HG03469 (cell line): ENCODE measurements around the gene XKR3.
"Not testable (repeated sequence)": the region's sequence is repeated elsewhere in the genome, so short reads cannot be mapped to it uniquely, and the experiment has no call there.

ENCODE experiments used
- ATAC-seq: cut with Tn5 transposase; IDR thresholded peaks from one replicate; pipeline ENCODE4 v1.9.1; 2021; ENCODE audit warnings: mild to moderate bottlenecking, moderate library complexity, moderate number of reproducible peaks; ENCODE audit not compliant: unreplicated experiment

Gene XKR3

DNA sequence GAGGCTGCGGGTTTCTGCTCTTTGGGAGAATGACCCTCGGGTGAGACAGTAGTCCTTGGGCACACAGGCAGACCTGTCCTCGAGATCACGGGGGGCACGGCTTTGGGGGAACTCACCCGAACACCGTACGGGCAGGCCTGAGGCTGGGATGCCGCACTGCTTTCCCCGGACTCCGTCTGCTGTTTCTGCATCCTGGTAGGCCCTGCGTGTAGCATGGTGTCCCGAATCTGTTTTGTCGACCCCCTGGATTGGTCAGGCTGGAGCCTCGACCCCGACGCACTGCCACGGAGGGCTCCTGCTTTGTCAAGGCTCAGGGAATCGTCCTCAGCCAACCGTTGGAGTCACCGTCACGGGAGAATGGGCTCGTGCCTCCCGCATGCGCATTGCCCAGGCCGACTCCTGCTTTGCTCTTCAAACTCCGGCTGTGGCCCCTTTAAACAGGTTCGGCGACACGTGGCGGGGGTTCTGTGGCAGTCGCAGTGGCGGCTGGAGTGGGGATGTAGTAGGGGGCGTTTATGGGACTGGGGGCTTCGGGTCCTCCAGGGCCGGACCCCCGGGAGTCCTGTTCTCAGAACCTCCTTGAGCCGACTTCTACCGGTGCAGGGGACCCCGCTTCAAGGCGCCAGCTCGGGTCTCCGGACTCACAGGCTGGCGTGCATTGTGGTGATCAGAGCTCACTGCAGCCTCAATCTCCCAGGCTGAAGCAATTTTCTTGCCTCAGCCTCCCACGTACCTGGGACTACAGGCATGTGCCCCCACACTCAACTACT lies 76.9 kb downstream of the XKR3 start:
- ATAC-seq, result not testable (repeated sequence)

DNA sequence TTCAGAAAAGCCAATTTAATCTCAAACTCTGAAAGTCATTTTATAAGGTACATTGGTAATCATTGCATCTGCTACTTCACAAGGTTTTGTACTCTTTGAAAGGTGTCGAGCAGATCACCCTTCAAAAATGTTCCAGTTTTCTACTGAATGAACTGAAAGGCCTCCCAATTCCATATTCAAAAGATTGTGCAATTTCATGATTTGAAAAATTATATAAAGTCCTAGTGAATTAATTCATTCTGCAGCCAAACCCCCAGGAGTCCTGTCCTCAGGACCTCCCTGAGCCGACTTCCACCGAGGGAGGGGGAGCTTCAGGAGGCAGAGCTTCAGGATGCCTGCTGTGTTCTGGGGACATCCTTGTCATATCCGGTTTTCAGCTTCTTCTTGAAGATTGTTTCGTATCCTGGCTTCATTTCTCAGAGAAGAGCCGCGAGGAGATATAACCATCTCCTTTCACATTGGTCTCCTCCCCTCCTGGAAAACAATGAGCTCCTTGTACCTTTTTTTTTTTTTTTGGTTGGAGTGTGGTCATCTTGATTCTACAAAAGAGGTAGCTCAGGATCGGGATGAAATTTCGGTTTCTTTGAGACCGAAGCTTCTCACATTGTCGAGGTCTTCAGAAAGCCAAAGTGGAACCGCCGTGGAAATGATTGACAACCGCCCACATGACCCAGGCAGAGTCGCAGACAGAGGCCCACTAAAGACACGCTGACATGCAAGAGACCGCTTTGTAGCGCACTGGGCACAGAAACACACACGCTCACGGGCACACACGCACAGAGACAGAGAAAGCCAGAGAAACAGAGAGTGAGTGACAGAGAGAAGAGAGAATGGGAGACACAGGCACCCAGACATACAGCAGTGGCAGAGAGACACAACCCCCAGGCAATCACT lies 77.7 kb downstream of the XKR3 start:
- ATAC-seq, result not testable (repeated sequence)

DNA sequence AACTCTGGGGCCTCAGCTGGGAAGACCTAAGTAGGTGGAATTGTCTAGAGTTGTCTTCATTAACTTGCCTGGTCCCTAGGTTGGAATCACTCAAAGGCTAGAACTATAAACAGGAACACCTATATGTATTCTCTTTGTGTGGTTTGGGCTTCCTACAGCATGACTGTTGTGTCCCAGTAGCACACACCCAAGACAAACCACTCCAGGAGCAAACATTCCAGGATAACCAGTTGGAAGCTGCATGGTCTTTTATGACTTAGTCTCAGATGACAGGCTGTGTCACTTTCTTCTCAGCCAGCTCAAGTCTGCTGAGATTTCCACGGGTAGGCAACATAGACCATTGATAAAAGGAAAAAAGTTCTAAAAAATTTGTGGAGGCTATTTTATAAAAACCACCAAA lies 90.9 kb downstream of the XKR3 start:
- not testable (repeated sequence) for ATAC-seq
